ENCODE data around the gene CAV1.
A peak's percentile ranks its signal among the peaks of the same experiment; 100 is the strongest.
"Not testable (repeated sequence)": the region's sequence is repeated elsewhere in the genome, so short reads cannot be mapped to it uniquely, and the experiment has no call there.

CAV1 gene

GRCh38 chr7:116583653-116584052 lies 58.8 kb downstream of the CAV1 start:
- no peak for DNase-seq

GRCh38 chr7:116584721-116585120 lies 59.9 kb downstream of the CAV1 start:
- DNase-seq = no peak

- DNase-seq = no peak
Observed at GRCh38 chr7:116585392-116585791, 60.6 kb downstream of the CAV1 start.

GRCh38 chr7:116585967-116586366 lies 61.1 kb downstream of the CAV1 start:
- no peak for DNase-seq

- not testable (repeated sequence) for DNase-seq
Observed at GRCh38 chr7:116587200-116587599, 62.4 kb downstream of the CAV1 start.

GRCh38 chr7:116588225-116588624 lies 63.4 kb downstream of the CAV1 start:
- no peak for DNase-seq

GRCh38 chr7:116588641-116589594 lies 64.1 kb downstream of the CAV1 start:
- peak; percentile 77 for DNase-seq

- peak; percentile 65 for DNase-seq
Observed at GRCh38 chr7:116591202-116592040, 66.6 kb downstream of the CAV1 start.

- peak; percentile 73 for DNase-seq
Observed at GRCh38 chr7:116592041-116592355, 67.2 kb downstream of the CAV1 start.

- DNase-seq = peak; percentile 85
Observed at GRCh38 chr7:116592445-116592844, 67.6 kb downstream of the CAV1 start.

GRCh38 chr7:116593359-116594075 lies 68.7 kb downstream of the CAV1 start:
- DNase-seq = no peak

GRCh38 chr7:116595063-116595462 lies 70.2 kb downstream of the CAV1 start:
- peak; percentile 94 for DNase-seq

- DNase-seq = no peak
Observed at GRCh38 chr7:116597384-116597783, 72.5 kb downstream of the CAV1 start.

GRCh38 chr7:116598278-116598677 lies 73.4 kb downstream of the CAV1 start:
- no peak for DNase-seq

GRCh38 chr7:116598861-116599260 lies 74.0 kb downstream of the CAV1 start:
- no peak for DNase-seq

- peak; percentile 41 for DNase-seq
Observed at GRCh38 chr7:116601426-116601825, 76.6 kb downstream of the CAV1 start.

- no peak for DNase-seq
Observed at GRCh38 chr7:116607299-116607698, 82.5 kb downstream of the CAV1 start.

GRCh38 chr7:116610210-116610609 lies 85.4 kb downstream of the CAV1 start:
- no peak for DNase-seq

- no peak for DNase-seq
Observed at GRCh38 chr7:116610721-116611120, 85.9 kb downstream of the CAV1 start.

Measured in DMS79 treated with DMSO at 0.1 percent for 48 hours (cell line).